HuH-7 (cell line): Measurements from ENCODE around the gene SRRM1.
A peak's percentile ranks its signal among the peaks of the same experiment; 100 is the strongest.

Experiments
- DNase-seq: peaks from one replicate; pipeline ENCODE4 v3.0.0; 2011; ENCODE audit warnings: low spot score

The SRRM1 gene, protein sequence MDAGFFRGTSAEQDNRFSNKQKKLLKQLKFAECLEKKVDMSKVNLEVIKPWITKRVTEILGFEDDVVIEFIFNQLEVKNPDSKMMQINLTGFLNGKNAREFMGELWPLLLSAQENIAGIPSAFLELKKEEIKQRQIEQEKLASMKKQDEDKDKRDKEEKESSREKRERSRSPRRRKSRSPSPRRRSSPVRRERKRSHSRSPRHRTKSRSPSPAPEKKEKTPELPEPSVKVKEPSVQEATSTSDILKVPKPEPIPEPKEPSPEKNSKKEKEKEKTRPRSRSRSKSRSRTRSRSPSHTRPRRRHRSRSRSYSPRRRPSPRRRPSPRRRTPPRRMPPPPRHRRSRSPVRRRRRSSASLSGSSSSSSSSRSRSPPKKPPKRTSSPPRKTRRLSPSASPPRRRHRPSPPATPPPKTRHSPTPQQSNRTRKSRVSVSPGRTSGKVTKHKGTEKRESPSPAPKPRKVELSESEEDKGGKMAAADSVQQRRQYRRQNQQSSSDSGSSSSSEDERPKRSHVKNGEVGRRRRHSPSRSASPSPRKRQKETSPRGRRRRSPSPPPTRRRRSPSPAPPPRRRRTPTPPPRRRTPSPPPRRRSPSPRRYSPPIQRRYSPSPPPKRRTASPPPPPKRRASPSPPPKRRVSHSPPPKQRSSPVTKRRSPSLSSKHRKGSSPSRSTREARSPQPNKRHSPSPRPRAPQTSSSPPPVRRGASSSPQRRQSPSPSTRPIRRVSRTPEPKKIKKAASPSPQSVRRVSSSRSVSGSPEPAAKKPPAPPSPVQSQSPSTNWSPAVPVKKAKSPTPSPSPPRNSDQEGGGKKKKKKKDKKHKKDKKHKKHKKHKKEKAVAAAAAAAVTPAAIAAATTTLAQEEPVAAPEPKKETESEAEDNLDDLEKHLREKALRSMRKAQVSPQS

DNA sequence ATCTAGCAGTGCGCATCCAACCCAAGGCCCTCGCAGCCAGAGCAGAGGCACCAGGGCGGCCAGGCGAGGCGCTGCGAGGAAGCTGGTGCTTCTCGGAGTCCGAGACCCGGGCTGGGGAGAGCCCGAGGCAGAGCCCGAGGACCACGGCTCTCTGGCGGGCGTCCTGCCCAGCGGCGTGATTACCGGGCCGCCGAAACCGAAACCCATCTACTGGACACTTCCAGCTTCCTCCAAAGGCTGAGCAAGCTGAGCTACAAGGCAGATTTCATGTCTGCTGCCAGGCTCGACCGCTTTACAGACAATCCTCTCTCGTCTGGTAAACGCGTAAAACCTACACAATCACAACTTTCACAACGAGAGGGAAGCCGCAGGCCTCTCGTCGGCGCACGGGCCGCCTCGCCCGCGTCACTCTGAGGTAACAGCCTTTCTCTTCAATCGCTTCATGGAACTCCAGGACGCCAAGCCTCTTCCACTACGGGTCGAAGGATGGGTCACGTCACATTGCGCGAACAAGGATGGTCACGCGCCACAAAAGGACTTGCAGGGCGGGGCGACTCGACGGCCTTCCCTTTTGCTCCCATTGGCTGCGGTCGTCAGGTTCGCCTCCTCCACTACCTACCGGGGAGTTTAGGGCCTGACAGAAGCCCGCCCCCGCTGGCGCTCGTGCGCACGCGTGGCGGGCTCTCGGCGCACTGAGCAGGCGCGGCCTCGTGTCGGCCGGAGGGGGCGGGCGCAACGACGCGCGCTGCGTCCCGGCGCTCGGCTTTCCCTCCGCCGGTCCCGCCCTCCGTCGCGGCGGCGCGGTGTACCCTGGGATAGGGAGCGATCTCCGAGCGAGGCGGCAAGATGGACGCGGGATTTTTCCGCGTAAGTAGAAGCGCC, at the start of gene SRRM1:
Gene SRRM1, plus strand, starts transcription at position 822 of the 882 bp plus-strand sequence. Its CDS starts 25 bp downstream, at position 847.
- peak; percentile 95 for DNase-seq

DNA sequence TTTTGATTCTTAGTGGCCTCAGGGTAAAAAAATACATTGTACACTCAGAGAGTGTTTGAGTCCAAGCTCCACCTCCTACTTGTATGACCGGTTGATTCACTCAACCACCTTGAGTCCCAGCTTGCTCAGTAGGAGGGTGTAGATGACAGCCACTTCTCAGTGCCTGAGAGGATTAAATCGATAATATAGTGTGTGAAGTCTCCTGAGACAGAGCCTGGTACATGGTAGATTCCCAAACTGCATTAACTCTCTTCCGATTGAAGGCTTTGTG, 48.8 kb upstream of the SRRM1 start:
- no peak for DNase-seq

DNA sequence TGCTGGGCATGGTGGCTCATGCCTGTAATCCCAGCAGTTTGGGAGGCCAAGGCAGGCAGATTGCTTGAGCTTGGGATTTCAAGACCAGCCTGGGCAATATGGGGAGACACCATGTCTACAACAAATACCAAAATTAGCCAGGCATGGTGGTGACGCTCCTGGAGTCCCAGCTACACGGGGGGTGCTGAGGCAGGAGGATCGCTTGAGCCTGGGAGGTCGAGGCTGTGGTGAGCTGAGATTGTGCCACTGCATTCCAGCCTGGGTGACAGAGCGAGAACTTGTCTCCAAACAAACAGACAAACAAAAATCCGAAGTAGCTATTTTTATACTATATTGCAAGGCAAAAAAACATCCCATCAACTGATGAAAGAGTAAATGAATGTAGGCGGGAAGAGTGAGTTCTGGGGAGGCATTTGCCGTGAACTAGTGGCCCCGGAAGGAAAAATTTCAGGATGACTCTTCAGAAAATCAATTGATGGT, 46.7 kb upstream of the SRRM1 start:
- no peak for DNase-seq

DNA sequence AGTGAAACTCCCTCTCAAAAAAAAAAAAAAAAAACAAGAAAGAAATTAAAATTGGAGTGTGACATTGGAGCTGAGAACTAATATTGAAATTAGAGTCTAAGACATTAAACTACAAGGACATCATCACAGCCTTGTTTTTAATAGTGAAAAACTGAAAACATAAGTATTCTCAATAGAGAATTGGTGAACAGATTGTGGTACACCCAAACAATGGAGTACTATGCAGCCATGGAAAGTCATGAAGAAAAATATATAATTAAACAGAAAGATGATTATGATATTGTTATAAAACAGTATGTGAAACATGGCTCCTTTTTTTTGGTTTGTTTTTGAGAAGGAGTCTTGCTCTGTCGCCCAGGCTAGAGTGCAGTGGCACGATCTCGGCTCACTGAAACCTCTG, 43.8 kb upstream of the SRRM1 start:
- no peak for DNase-seq

DNA sequence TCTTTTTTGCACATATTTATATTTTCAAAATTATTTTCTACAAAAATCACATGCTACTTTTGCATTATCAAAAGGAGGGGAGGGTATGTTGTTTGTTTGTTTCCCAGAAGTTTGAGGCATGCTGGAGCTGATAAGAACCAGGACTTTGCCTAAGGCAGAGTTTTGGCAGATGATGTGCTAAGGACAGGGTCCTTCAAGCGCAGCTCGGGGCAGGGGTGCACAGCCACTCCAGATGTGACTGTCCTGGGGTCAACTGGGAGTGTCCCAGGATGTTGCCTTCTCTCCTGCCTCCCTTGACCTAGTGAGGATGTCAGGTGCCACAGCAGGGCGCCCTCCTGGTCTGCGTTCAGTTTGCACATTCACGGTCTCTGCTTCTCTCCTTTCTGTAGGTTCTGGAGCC, 42.6 kb upstream of the SRRM1 start:
- no peak for DNase-seq

DNA sequence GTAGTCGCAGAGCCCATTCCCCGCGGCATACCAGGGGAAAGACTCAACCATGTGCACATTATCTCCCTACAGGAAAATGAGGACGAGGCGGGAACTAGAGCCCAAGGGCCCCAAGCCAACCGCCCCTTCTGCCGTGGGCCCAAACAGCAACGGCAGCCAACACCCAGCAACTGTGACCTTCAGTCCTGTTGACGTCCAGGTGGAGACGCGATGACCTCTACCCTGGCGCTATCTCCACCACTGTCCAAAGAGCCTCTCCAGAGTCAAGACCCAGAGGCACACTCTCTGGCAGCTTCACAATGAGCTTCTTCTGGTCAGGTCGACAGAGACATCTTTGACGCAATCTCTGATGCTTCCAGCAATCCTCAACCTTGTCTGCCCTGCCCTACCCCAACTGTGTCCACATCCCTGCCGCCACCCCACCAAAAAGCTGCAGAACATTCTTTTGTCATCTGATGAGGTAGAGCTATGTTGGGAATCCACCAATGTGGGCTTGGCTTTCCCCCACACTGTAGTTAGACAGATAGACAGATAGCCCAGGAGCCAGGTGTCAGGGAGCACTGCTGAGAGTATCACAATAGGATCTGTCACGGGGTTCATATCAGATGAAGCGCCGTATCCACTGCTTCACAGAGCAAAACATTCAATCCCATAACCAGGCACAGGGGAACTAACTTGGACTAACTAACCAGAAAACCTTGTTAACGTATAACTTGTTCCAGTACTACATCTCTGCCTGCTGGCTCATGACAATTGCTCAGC, 37.4 kb upstream of the SRRM1 start:
- DNase-seq: no peak

DNA sequence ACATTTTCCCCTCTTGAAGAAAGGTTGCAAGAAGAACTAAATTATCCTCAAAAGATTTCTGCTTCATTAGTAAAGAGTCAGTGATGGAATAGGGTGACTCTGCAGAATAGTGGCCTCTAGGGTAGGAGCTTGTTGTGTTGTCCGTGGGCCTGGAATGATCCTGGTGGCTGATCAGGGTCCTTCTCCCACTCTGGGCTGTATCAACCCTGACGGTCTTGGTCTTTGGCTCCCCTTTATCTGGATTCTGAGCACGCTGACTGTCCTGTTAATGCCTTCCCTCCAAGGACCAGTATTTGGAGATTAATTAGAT, 36.9 kb upstream of the SRRM1 start:
- no peak for DNase-seq

DNA sequence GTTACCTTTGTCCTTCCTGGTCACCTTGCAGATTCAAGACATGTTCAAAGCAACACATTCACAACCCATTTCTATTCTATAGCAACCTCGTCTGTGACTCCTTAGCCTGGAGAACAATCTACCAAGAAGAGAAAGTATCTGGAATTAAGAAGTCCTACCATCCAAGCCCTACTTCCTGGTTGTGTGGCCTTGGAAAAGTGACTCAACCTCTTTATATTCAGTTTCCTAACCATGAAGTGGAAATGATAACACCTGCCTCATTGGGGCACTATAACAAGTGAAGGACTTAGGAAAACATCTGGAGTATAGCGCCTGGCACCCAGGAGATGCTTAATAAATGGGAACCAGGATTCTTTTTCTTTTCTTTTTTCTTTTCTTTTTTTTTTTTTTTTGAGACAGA, 36.5 kb upstream of the SRRM1 start:
- DNase-seq: no peak

DNA sequence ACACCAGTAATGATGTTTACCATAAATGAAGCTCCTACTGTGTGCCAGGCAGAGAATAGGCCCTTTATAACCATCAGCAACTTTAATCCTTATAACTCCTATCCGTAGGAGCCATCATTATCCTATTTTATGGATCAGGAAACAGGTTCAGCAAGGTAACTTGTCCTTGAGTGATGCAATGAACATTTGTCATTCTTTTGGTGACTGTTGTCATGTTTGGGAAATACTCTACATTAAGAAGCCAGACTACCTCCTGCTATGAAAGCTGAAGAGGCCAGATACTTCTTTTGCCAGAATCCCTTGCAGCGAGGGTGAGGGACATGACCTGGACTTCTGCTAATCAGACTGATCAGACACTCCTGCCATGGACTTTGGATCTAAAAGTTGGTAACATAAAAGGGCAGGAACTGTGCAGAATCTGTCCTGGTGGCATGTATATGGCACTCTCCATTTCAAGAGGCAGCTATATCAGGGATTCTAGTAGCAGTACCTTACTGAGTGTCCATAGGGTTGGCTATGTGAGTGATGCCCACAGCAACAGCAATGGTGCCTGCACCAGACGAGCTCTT, 33.1 kb upstream of the SRRM1 start:
- DNase-seq: no peak

DNA sequence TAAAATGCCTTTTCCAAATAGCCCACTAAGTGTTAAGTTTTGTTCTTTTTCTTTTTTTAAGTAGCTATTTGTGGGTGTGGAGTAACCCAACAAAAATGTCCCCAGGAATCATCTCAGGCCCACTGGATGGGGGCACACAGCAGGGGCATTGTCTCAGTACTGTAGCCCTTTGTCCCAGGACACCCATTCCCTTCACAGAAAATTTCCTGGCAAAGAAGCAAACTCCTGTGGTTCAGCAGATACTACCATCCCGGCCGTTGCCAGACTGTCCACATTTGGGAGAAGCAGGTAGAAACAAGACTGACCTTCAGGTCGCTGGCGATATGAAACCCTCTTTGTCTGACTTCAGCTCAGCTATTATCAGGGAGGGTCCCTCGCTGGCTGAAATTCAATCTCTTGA, 23.7 kb upstream of the SRRM1 start:
- DNase-seq: no peak

DNA sequence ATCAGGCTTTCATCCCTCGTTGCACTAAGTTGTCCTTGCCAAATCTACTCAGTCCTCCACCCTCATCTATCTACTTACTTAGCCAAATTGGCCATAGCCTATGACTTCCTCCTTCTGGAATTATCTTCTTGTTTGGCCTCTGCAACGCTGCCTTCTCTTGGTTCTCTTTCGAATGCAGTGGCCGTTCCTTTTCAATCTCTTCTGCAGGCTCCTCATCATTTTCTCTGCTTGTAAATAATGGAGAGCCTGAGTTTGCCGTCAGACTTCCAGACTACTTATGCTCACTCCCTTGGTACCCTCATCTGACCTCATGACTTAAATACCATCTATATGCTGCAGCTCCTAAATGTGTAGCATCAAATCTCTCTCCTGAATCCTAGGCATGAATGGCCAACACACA, 22.4 kb upstream of the SRRM1 start:
- DNase-seq: no peak

DNA sequence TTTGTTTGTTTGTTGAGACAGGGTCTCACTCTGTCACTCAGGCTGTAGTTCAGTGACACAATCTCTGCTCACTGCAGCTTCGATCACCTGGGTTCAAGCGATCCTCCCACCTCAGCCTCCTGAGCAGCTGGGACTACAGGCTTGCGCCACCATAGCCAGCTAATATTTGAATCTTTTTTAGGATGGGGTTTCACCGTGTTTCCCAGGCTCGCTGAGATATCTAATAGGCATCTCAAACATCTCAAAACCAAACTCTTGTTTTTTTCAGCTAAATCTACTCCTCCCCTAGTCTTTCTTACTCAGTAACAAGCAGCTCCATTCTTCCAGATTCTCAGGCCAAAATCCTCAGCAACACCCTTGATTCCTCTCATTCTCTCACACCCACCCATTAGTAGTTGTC, 22.0 kb upstream of the SRRM1 start:
- no peak for DNase-seq

DNA sequence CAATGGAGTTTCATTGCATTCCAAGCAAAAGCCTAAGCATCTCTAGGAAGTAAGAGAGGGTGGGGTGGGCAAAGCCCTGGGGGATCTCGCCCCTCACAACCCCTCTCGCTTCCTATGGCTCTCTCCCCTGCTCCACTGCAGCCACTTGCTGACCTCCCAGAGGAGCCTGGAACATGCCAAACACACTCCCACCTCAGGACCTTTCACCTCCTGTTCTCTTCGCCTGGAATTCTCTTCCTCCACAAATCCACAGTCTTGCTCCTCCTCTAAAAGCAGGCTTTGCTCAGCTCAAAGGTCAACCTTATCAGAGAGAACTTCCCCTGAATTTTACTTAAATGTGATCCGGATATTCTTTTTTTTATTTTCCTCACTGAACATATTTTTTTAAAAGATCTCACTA, 20.9 kb upstream of the SRRM1 start:
- no peak for DNase-seq

DNA sequence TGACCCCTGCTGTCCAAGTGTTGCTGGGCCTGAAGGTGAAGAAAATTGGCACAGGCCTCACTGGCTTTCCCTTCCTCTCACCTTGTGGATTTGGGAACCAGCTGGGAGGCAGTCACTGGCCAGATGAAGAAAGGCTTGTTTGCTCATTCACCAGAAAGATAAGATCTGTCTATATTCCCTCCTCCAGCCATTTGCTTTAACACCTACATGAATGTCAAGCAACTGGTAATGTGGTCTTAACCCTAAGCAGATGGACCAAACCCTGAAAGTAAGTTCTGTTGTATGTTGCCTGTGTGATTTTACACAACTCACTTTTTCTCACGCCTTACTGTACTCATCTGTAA, 10.3 kb upstream of the SRRM1 start:
- no peak for DNase-seq

DNA sequence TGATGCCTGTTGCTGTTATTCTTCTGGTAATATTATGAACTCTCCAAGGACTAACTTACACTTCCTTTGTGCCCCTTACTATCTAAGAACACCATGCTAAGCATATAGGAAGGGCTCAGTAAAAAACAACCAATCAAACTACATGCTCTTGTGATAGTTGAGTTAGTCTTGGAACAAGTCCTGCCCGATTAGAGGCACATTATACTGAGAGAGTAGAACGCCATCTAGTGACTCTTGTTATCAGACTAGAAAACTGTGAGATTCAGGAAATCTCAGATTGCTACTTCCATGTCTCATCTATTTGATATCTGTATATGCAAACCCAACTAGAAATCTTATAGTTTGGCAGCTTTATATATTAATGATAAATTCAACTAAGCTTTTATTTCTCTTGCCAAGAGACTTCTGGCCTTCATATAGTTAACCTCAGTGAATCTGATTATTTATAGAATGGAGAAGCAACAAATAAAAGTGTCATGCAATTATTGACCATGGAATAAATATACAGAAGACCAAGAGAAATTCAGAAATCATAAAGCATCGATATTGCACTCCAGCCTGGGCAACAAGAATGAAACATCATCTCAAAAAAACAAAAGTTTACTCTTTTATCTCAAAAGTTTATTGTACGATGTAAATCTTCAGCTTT, 7.8 kb upstream of the SRRM1 start:
- DNase-seq: peak; percentile 71

DNA sequence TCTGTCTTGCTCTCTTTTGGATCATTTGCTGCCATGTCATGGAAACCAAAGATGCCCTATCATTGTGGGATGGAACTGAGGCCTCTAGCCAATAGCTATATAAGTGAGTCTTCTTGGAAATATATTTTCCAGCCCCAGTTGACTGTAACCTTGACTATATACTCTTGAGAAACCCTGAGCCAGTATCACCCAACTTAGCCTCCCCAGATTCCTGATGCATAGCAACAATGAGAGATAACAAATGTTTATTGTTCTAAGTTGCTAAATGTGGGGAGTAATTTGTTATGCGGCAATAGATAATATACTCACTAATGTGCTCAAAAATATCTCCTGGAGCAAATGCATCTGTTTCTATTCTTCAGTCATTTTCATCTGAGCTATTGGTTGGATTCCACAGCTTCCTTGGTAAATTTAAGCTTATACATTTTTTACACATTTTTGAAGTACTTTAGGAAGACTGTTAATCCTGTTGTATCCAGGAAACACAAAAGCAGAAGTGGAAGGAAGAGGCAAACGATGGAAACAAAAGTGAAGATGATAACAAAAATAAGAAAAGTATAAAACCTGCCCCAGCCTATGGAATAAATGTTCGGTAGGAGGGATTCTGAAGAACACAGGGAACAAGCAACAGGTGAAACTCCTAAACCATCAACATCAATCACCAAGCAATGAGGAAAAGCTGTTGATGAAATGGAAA, 6.3 kb upstream of the SRRM1 start:
- DNase-seq: no peak

DNA sequence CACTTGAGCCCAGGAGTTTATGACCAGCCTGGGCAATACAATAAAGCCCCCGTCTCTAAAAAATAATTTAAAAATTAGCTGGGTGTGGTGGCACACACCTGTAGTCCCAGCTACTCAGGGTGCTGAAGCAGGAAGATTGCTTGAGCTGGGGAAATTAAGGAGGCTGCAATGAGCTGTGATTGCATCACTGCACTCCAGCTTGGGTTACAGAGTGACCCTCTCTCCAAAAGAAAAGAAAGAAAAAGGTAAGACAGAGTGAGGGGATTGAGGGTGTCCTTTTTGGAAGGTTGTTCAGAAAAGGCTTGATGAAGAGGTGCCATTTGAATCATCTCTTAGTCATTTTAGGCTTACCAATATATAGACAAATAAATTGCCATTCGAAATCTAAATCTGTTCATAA, 4.0 kb upstream of the SRRM1 start:
- DNase-seq: no peak

DNA sequence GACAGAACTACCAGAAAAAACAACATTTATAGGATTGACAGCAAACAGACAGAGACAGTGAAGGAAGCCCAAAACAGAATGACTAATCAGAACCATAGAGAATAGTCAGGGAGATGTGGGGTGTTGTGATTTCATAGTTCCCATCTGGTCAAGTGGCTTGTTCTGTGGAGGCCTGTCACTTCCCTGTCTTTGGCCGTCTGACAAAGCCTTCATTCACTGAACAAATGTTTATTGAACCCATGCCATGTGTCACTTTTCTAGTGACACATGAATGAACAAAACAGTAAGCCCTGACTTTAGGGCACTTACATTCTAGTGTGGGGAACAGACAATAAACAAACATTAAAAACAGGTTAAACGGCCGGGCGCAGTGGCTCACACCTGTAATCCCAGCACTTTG, 3.2 kb upstream of the SRRM1 start:
- DNase-seq: no peak

DNA sequence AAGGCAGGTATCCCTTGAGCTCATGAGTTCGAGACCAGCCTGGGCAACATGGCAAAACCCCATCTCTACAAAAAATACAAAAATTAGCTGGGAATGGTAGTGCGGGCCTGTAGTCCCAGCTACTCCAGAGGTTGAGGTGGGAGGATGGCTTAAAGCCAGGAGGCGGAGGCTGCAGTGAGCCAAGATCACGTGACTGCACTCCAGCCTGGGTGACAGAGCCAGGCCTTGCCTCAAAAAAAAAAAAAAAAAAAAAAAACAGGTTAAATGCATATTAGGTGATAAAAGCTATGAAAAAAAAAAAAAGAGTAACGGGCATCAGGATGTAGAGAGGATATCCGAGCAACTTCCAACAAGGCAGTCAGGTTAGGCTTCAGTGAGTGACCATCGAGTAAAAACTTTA, 2.8 kb upstream of the SRRM1 start:
- DNase-seq: no peak

DNA sequence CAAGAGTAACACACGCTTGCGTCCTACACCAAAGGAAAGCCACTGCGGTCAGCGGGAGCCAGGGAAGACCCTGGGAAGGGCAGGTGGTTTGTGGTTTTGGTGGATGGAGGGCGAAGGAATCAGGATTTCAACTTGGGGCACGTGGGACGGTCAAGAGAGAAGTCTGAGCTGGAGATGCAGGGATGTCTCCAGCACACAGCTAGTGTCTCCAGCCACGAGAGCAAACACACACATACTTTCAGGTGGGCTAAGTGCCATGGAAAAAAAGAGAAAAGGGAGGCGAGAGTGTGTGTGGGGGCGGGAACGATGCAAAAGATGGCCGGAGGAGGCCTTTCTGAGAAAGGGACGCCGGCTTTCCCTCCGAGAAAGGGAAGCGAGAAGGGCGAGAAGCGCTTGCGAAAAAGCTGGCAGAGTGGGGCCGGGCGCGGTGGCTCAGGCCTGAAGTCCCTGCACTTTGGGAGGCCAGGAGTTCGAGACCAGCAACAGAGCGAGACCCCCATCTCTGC, 1.4 kb upstream of the SRRM1 start:
- DNase-seq: no peak
